Panc1 (cell line): Measurements from ENCODE around the gene TMEM51. TPM values are rescaled to one million over a fixed set of nuclear protein-coding genes. Genes with fewer than 3 reads are reported as not detected.

Source experiments
- ATAC-seq: fragments of 200-7000 bp; cut with Tn5 transposase; 2 replicates; pipeline ENCODE4 v1.9.1; 2020; ENCODE audit warnings: mild to moderate bottlenecking, moderate library complexity
- BruUV-seq: library from RNA; stranded (reverse); fragments of 400-500 nt; replicated peaks from 2 replicates; lab custom pipeline; 2021; lab: Mats Ljungman, UMichigan
- CTCF ChIA-PET: fragments of 300-600 bp; sonication (Branson Sonifier 250); formaldehyde crosslinking; loops from one replicate; lab custom pipeline; 2022; ENCODE audit warnings: antibody characterized with exemption; lab: Charles Lee
- POLR2A ChIA-PET: fragments of 300-600 bp; sonication (Branson Sonifier 250); formaldehyde crosslinking; loops from one replicate; lab custom pipeline; 2022; ENCODE audit warnings: antibody characterized with exemption; lab: Charles Lee
- DNase-seq: peaks from one replicate; pipeline ENCODE4 v3.0.0-alpha.2; 2010; ENCODE audit warnings: low read depth, low spot score
- H3K27ac ChIP-seq: 2 replicates; pipeline ENCODE4 v1.5.1; 2011; ENCODE audit warnings: mild to moderate bottlenecking, low read length, inconsistent platforms
- H3K27me3 ChIP-seq: fragments of 200-500 bp; sonication (Bioruptor generic); 2 replicates; pipeline ENCODE4 v1.6.0; 2014; ENCODE audit warnings: low read length, inconsistent platforms; ENCODE audit not compliant: control insufficient read depth, insufficient read depth
- H3K36me3 ChIP-seq: fragments of 200-500 bp; sonication (Bioruptor generic); 2 replicates; pipeline ENCODE4 v1.5.1; 2014; ENCODE audit warnings: inconsistent platforms, mild to moderate bottlenecking, low read length, moderate library complexity; ENCODE audit not compliant: control insufficient read depth, insufficient read depth
- H3K4me1 ChIP-seq: 2 replicates; pipeline ENCODE4 v1.5.1; 2011; ENCODE audit warnings: inconsistent platforms, mild to moderate bottlenecking, low read length, moderate library complexity; ENCODE audit not compliant: control insufficient read depth, insufficient read depth
- H3K4me3 ChIP-seq, 2 experiments: 2 replicates each; pipeline ENCODE4 v1.5.1; 2011 to 2012; ENCODE audit warnings: low read depth in 2 of 2, low read length in 2 of 2, mild to moderate bottlenecking in 2 of 2, inconsistent platforms in 1 of 2, moderate library complexity in 1 of 2
- H3K9me3 ChIP-seq: fragments of 200-500 bp; sonication (Bioruptor generic); 2 replicates; pipeline ENCODE4 v1.5.1; 2014; ENCODE audit warnings: low read depth, mild to moderate bottlenecking, inconsistent platforms, low read length, moderate library complexity; ENCODE audit not compliant: control insufficient read depth, insufficient read depth
- POLR2AphosphoS5 ChIP-seq: IDR thresholded peaks from 2 replicates; pipeline ENCODE4 v1.6.1; 2012; ENCODE audit warnings: mild to moderate bottlenecking, low read depth, low read length, moderate library complexity
- REST ChIP-seq, 2 experiments: IDR thresholded peaks; 2 replicates each; pipeline ENCODE4 v1.6.1; 2011 to 2012; ENCODE audit warnings: low read depth in 2 of 2, control low read depth in 1 of 2, low read length in 1 of 2, mild to moderate bottlenecking in 1 of 2, moderate library complexity in 1 of 2; ENCODE audit not compliant: insufficient read depth in 1 of 2
- SIN3A ChIP-seq: IDR thresholded peaks from 2 replicates; pipeline ENCODE4 v1.6.1; 2012; ENCODE audit warnings: low read depth, mild to moderate bottlenecking, low read length, moderate library complexity, borderline replicate concordance; ENCODE audit not compliant: insufficient read depth
- TCF7L2 ChIP-seq: IDR thresholded peaks from 2 replicates; pipeline ENCODE4 v1.6.1; 2011; ENCODE audit warnings: mild to moderate bottlenecking, low read depth, low read length, inconsistent platforms
- in situ Hi-C: cut with HindIII; loops from 2 replicates; pipeline ENCODE4 v1.10.0; 2016; ENCODE audit warnings: low sequenced_read_pairs, low pct_unique_long_range_greater_than_20kb
- intact Hi-C: fragments of 100-400 bp; cut with micrococcal nuclease; formaldehyde crosslinking; loops from one replicate; pipeline ENCODE4 v1.10.0; 2022; ENCODE audit not compliant: unreplicated experiment
- total RNA-seq: library from RNA; stranded (reverse); gene quantifications from one replicate; pipeline ENCODE4 v1.2.1, GENCODE V29; 2021; ENCODE audit not compliant: unreplicated experiment
- TF ChIP-seq, protein P1 (sequence below): fragments of 450-650 bp; IDR thresholded peaks from 2 replicates; pipeline ENCODE4 v1.5.1; 2017; ENCODE audit warnings: mild to moderate bottlenecking

The TMEM51 gene
- total RNA-seq, 1 experiment from 2014 or later: 25.8 TPM

DNA sequence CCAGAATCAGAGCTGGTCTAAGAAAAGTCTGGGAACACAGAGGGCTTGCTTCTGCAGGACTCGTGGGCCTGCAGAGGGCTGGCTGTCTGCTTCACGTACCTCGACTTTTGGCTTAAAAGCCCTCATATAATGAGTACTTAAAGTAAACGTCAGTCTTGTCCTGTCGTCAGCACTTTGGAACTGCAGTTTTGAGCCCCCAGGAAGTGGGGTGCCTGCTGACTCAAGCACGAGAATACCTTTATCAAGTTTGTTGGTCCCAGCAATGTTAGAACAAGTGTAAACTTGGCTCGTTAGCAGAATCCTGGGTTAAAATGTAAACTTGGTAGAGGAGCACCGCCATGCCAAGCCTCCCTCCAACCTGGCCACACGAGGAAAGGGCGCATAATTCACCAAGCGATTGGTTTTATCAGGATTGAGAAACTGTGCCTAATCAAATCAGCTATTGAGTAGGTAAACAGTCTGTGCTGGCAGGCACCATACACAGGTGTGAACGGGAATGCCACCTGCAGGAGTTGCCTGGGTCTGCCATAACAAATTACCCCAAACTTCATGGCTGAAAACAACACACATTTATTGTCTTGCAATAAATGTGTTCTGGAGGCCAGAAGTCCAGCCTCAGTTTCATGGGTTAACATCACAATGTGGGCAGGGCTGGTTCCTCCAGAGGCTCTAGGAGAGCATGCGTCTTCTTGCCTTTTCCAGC lies 48.5 kb downstream of the TMEM51 start:
- CTCF ChIA-PET: no interaction called here
- in situ Hi-C loops: no loop called here
- H3K4me1 ChIP-seq: peaks cover 23% of the 10 kb centered on the region
- DNase-seq (no peak), ATAC-seq (no peak)
- TF ChIP-seq POLR2AphosphoS5 (no peak), TCF7L2 (no peak), REST (IDR thresholded peaks at IDR 0.05; ENCODE audit: insufficient read depth in 1 of 2, low read depth in 2 of 2, low read length in 1 of 2) (no peak), SIN3A (no peak)
- TF ChIP-seq, protein P1, sequence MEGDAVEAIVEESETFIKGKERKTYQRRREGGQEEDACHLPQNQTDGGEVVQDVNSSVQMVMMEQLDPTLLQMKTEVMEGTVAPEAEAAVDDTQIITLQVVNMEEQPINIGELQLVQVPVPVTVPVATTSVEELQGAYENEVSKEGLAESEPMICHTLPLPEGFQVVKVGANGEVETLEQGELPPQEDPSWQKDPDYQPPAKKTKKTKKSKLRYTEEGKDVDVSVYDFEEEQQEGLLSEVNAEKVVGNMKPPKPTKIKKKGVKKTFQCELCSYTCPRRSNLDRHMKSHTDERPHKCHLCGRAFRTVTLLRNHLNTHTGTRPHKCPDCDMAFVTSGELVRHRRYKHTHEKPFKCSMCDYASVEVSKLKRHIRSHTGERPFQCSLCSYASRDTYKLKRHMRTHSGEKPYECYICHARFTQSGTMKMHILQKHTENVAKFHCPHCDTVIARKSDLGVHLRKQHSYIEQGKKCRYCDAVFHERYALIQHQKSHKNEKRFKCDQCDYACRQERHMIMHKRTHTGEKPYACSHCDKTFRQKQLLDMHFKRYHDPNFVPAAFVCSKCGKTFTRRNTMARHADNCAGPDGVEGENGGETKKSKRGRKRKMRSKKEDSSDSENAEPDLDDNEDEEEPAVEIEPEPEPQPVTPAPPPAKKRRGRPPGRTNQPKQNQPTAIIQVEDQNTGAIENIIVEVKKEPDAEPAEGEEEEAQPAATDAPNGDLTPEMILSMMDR: no peak
- POLR2A ChIA-PET: no interaction called here
- no peak overlapping the region for H3K4me3 ChIP-seq
- H3K27ac ChIP-seq: no peak overlapping the region
- H3K27me3 ChIP-seq: no peaks in the 10 kb centered on the region
- H3K9me3 ChIP-seq: no peaks in the 10 kb centered on the region
- intact Hi-C loops: no loop called here
- H3K36me3 ChIP-seq: no peaks in the 10 kb centered on the region
- no TSS peak for BruUV-seq

DNA sequence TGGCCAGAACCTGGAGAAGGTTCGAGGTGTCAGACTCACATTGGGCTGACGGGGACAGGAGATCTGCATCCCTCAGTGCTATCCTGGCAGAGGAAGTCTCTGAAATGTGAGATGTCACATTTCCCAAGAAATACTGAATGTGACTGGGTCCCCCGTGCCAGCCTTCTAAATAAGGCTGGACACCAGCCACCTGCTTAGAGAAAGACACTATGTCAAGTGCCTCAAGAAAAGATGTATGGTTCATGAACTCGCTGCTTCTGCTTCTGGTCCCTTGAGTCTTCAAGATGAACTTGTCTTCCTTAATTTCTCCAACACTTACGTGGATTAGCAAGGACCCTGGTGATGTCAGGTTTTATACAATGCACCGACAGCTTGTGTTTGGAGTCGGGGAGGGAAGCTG lies 51.4 kb downstream of the TMEM51 start:
- POLR2A ChIA-PET: no interaction called here
- CTCF ChIA-PET: no interaction called here
- DNase-seq: no peak

More for the DNA sequence above, 51.4 kb downstream of the TMEM51 start:
- Histone ChIP-seq H3K27ac (no peak overlapping the region), H3K4me1 (peaks cover 16% of the 10 kb centered on the region), H3K27me3 (no peaks in the 10 kb centered on the region), H3K4me3 (no peak overlapping the region), H3K36me3 (no peaks in the 10 kb centered on the region), H3K9me3 (no peaks in the 10 kb centered on the region)
- intact Hi-C loops (no loop called here), in situ Hi-C loops (no loop called here)
- no TSS peak for BruUV-seq
- TF ChIP-seq, protein P1: no peak
- TF ChIP-seq REST (IDR thresholded peaks at IDR 0.05; ENCODE audit: insufficient read depth in 1 of 2, low read depth in 2 of 2, low read length in 1 of 2) (no peak), POLR2AphosphoS5 (no peak), SIN3A (no peak), TCF7L2 (no peak)
- ATAC-seq: no peak
